GM12878 (cell line): ENCODE data around the gene PCDH15.

Source experiments
- BACH1 ChIP-seq: fragments of 450-650 bp; IDR thresholded peaks from 2 replicates; pipeline ENCODE4 v1.6.1; 2017; ENCODE audit warnings: mild to moderate bottlenecking, borderline replicate concordance
- EP300 ChIP-seq, 2 experiments: fragments of 150-350 bp in 1 of 2; IDR thresholded peaks; 2 replicates each; pipeline ENCODE4 v1.6.1; 2011 to 2012; ENCODE audit warnings: low read depth in 2 of 2, low read length in 2 of 2, borderline replicate concordance in 1 of 2, improper control_type of control experiment in 1 of 2, inconsistent platforms in 1 of 2; ENCODE audit not compliant: control insufficient read depth in 1 of 2
- HDAC2 ChIP-seq: fragments of 200-600 bp; sonication (generic); IDR thresholded peaks from 2 replicates; pipeline ENCODE4 v1.6.1; 2017
- MTA3 ChIP-seq: IDR thresholded peaks from 2 replicates; pipeline ENCODE4 v1.6.1; 2012; ENCODE audit warnings: low read length, inconsistent platforms, borderline replicate concordance
- MYB ChIP-seq: fragments of 150-350 bp; IDR thresholded peaks from 2 replicates; pipeline ENCODE4 v1.6.1; 2014; ENCODE audit warnings: mild to moderate bottlenecking, low read depth, low read length, borderline replicate concordance
- NFYB ChIP-seq: IDR thresholded peaks from 2 replicates; pipeline ENCODE4 v1.6.1; 2011; ENCODE audit warnings: low read depth, mild to moderate bottlenecking, low read length, improper control_type of control experiment, moderate library complexity; ENCODE audit not compliant: insufficient read depth
- RAD21 ChIP-seq: IDR thresholded peaks from 2 replicates; pipeline ENCODE4 v1.6.1; 2011; ENCODE audit warnings: mild to moderate bottlenecking, low read depth, low read length, moderate library complexity; ENCODE audit not compliant: insufficient read depth
- SPI1 ChIP-seq: IDR thresholded peaks from 2 replicates; pipeline ENCODE4 v1.6.1; 2011; ENCODE audit warnings: low read depth, mild to moderate bottlenecking, low read length, moderate library complexity, borderline replicate concordance; ENCODE audit not compliant: insufficient read depth
- TF ChIP-seq, protein P1 (sequence below), 3 experiments: IDR thresholded peaks in 2 of 3; conservative IDR thresholded peaks in 1 of 3; 2 replicates each; pipeline ENCODE4 v1.5.1; 2011; ENCODE audit warnings: low read depth in 3 of 3, low read length in 3 of 3, mild to moderate bottlenecking in 3 of 3, control low read depth in 2 of 3, moderate library complexity in 2 of 3, inconsistent platforms in 1 of 3, mixed read lengths in 1 of 3; ENCODE audit not compliant: control insufficient read depth in 2 of 3, insufficient read depth in 1 of 3; ENCODE audit errors: extremely low read depth in 1 of 3
- TF ChIP-seq, protein P2 (sequence below): fragments of 450-650 bp; IDR thresholded peaks from 2 replicates; pipeline ENCODE4 v1.6.1; 2017; ENCODE audit warnings: mild to moderate bottlenecking
- TF ChIP-seq, protein P3 (sequence below): IDR thresholded peaks from 2 replicates; pipeline ENCODE4 v1.6.1; 2012; ENCODE audit warnings: low read depth, low read length, improper control_type of control experiment
- TF ChIP-seq, protein P4 (sequence below): fragments of 150-350 bp; IDR thresholded peaks from 2 replicates; pipeline ENCODE4 v1.6.1; 2016; ENCODE audit warnings: low read depth, low read length
- TF ChIP-seq, protein P5 (sequence below): IDR thresholded peaks from 2 replicates; pipeline ENCODE4 v1.6.1; 2012; ENCODE audit warnings: low read depth, low read length, improper control_type of control experiment
- TF ChIP-seq, protein P6 (sequence below): IDR thresholded peaks from 2 replicates; pipeline ENCODE4 v1.6.1; 2012; ENCODE audit warnings: low read depth, low read length, improper control_type of control experiment

DNA sequence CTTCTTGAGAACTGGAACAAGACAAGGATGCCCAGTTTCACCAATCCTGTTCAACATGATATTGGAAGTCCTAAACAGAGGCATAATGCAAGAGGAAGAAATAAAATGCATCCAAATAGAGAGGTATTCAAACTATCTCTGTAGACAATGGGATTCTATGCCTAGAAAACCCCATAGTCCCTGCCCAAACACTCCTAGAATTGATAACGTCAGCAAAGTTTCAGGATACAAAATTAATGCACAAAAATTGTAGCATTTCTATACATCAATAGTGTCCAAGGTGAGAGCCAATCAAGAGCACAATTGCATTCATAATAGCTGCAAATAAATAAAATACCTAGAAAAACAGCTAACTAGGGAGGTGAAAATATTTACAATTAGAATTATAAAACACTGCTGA lies 72.5 kb downstream of the PCDH15 start:
- TF ChIP-seq, protein P1, sequence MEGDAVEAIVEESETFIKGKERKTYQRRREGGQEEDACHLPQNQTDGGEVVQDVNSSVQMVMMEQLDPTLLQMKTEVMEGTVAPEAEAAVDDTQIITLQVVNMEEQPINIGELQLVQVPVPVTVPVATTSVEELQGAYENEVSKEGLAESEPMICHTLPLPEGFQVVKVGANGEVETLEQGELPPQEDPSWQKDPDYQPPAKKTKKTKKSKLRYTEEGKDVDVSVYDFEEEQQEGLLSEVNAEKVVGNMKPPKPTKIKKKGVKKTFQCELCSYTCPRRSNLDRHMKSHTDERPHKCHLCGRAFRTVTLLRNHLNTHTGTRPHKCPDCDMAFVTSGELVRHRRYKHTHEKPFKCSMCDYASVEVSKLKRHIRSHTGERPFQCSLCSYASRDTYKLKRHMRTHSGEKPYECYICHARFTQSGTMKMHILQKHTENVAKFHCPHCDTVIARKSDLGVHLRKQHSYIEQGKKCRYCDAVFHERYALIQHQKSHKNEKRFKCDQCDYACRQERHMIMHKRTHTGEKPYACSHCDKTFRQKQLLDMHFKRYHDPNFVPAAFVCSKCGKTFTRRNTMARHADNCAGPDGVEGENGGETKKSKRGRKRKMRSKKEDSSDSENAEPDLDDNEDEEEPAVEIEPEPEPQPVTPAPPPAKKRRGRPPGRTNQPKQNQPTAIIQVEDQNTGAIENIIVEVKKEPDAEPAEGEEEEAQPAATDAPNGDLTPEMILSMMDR (IDR thresholded peaks at IDR 0.05 in 2 of 3, conservative IDR thresholded peaks at IDR 0.05 in 1 of 3; ENCODE audit: control insufficient read depth in 2 of 3, extremely low read depth in 1 of 3, insufficient read depth in 1 of 3, low read depth in 3 of 3, low read length in 3 of 3): no peak
- TF ChIP-seq, protein P2, sequence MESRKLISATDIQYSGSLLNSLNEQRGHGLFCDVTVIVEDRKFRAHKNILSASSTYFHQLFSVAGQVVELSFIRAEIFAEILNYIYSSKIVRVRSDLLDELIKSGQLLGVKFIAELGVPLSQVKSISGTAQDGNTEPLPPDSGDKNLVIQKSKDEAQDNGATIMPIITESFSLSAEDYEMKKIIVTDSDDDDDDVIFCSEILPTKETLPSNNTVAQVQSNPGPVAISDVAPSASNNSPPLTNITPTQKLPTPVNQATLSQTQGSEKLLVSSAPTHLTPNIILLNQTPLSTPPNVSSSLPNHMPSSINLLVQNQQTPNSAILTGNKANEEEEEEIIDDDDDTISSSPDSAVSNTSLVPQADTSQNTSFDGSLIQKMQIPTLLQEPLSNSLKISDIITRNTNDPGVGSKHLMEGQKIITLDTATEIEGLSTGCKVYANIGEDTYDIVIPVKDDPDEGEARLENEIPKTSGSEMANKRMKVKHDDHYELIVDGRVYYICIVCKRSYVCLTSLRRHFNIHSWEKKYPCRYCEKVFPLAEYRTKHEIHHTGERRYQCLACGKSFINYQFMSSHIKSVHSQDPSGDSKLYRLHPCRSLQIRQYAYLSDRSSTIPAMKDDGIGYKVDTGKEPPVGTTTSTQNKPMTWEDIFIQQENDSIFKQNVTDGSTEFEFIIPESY: no peak
- TF ChIP-seq, protein P3, sequence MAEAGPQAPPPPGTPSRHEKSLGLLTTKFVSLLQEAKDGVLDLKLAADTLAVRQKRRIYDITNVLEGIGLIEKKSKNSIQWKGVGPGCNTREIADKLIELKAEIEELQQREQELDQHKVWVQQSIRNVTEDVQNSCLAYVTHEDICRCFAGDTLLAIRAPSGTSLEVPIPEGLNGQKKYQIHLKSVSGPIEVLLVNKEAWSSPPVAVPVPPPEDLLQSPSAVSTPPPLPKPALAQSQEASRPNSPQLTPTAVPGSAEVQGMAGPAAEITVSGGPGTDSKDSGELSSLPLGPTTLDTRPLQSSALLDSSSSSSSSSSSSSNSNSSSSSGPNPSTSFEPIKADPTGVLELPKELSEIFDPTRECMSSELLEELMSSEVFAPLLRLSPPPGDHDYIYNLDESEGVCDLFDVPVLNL: no peak
- TF ChIP-seq, protein P4, sequence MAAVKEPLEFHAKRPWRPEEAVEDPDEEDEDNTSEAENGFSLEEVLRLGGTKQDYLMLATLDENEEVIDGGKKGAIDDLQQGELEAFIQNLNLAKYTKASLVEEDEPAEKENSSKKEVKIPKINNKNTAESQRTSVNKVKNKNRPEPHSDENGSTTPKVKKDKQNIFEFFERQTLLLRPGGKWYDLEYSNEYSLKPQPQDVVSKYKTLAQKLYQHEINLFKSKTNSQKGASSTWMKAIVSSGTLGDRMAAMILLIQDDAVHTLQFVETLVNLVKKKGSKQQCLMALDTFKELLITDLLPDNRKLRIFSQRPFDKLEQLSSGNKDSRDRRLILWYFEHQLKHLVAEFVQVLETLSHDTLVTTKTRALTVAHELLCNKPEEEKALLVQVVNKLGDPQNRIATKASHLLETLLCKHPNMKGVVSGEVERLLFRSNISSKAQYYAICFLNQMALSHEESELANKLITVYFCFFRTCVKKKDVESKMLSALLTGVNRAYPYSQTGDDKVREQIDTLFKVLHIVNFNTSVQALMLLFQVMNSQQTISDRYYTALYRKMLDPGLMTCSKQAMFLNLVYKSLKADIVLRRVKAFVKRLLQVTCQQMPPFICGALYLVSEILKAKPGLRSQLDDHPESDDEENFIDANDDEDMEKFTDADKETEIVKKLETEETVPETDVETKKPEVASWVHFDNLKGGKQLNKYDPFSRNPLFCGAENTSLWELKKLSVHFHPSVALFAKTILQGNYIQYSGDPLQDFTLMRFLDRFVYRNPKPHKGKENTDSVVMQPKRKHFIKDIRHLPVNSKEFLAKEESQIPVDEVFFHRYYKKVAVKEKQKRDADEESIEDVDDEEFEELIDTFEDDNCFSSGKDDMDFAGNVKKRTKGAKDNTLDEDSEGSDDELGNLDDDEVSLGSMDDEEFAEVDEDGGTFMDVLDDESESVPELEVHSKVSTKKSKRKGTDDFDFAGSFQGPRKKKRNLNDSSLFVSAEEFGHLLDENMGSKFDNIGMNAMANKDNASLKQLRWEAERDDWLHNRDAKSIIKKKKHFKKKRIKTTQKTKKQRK: no peak
- TF ChIP-seq MYB (no peak), NFYB (no peak), HDAC2 (no peak), MTA3 (no peak), EP300 (IDR thresholded peaks at IDR 0.05; ENCODE audit: borderline replicate concordance in 1 of 2, control insufficient read depth in 1 of 2, low read depth in 2 of 2, low read length in 2 of 2) (no peak), RAD21 (no peak), BACH1 (no peak), SPI1 (no peak)
- TF ChIP-seq, protein P5, sequence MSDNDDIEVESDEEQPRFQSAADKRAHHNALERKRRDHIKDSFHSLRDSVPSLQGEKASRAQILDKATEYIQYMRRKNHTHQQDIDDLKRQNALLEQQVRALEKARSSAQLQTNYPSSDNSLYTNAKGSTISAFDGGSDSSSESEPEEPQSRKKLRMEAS: no peak
- TF ChIP-seq, protein P6, sequence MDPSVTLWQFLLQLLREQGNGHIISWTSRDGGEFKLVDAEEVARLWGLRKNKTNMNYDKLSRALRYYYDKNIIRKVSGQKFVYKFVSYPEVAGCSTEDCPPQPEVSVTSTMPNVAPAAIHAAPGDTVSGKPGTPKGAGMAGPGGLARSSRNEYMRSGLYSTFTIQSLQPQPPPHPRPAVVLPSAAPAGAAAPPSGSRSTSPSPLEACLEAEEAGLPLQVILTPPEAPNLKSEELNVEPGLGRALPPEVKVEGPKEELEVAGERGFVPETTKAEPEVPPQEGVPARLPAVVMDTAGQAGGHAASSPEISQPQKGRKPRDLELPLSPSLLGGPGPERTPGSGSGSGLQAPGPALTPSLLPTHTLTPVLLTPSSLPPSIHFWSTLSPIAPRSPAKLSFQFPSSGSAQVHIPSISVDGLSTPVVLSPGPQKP: no peak
